LoVo (cell line): ENCODE data around the gene NIN.

Source experiments
- DNase-seq: peaks from one replicate; pipeline ENCODE4 v3.0.0-alpha.2; 2016; ENCODE audit warnings: low spot score

NIN gene

GRCh38 chr14:50762931-50763300 lies 68.0 kb downstream of the NIN start:
- DNase-seq = no peak

GRCh38 chr14:50762001-50762930 lies 68.7 kb downstream of the NIN start:
- no peak for DNase-seq

- DNase-seq = no peak
Measured at GRCh38 chr14:50759800-50760543, 71.0 kb downstream of the NIN start.

GRCh38 chr14:50758945-50759344 lies 72.0 kb downstream of the NIN start:
- DNase-seq = no peak

- no peak for DNase-seq
Measured at GRCh38 chr14:50758305-50758704, 72.7 kb downstream of the NIN start.

GRCh38 chr14:50757702-50758101 lies 73.3 kb downstream of the NIN start:
- no peak for DNase-seq

- DNase-seq = no peak
Measured at GRCh38 chr14:50756300-50756699, 74.7 kb downstream of the NIN start.

- DNase-seq = no peak
Measured at GRCh38 chr14:50750323-50750722, 80.6 kb downstream of the NIN start.

- DNase-seq = no peak
Measured at GRCh38 chr14:50745401-50746058, 85.4 kb downstream of the NIN start.

- no peak for DNase-seq
Measured at GRCh38 chr14:50744231-50744630, 86.7 kb downstream of the NIN start.

- no peak for DNase-seq
Measured at GRCh38 chr14:50741567-50741966, 89.4 kb downstream of the NIN start.

GRCh38 chr14:50740856-50741255 lies 90.1 kb downstream of the NIN start:
- DNase-seq = no peak

- DNase-seq = no peak
Measured at GRCh38 chr14:50739186-50739585, 91.8 kb downstream of the NIN start.

- DNase-seq = no peak
Measured at GRCh38 chr14:50736932-50737419, 94.0 kb downstream of the NIN start.

- DNase-seq = no peak
Measured at GRCh38 chr14:50734950-50735695, 95.8 kb downstream of the NIN start.

GRCh38 chr14:50733494-50733893 lies 97.5 kb downstream of the NIN start:
- no peak for DNase-seq

- DNase-seq = no peak
Measured at GRCh38 chr14:50728836-50729235, 102.1 kb downstream of the NIN start.

- peak; percentile 4 for DNase-seq
Measured at GRCh38 chr14:50726372-50727107, 104.4 kb downstream of the NIN start.

GRCh38 chr14:50725761-50726160 lies 105.2 kb downstream of the NIN start:
- no peak for DNase-seq

- no peak for DNase-seq
Measured at GRCh38 chr14:50719911-50720759, 110.8 kb downstream of the NIN start.
